ENCODE results near the gene ALDH1A1. TPM values are rescaled to one million over a fixed set of nuclear protein-coding genes. Genes with fewer than 3 reads are reported as not detected.

Gene ALDH1A1
- total and polyA plus RNA-seq, 4 donors: 107 to 243 (median 177) TPM

DNA sequence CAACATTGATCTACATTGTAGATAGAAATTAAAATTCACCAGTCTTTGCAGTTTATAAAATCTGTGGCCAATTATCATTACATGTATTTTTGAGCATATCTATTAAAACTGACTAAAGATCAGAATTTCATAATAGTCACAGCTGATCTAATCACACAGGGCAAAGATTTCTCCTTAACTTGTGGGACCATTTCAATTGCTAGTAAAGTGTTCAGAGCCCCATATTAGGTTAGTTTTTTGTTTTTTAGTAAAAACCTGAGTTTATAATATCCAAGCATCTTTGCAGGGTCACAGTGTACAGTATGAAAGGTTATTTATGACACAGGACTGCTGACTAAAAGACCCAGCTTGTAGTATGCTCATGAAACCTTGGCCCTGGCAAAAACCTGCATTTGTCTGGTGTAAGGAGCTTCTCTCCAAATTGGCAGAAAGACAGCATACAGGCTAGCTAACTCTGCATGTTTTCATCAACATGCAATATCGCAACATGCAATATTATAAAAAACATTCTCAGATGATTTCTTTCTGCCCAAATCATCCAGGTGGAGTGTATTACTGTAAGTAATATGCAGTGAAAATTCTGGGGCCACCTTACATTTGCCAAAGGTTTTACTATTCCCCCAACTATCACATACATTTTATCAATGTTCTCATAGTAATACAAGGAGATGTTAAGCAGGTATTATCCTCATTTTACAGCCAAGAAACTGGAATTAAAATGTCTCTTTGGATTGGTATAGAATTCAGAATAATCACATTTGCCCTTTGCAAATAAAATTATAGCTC, 37.7 kb upstream of the ALDH1A1 start:
- 90 to 97% methylated on average over 1 of the region's 1 CpG for WGBS, 2 donors
- intact Hi-C loops (cut with DNase I): no loop called here

DNA sequence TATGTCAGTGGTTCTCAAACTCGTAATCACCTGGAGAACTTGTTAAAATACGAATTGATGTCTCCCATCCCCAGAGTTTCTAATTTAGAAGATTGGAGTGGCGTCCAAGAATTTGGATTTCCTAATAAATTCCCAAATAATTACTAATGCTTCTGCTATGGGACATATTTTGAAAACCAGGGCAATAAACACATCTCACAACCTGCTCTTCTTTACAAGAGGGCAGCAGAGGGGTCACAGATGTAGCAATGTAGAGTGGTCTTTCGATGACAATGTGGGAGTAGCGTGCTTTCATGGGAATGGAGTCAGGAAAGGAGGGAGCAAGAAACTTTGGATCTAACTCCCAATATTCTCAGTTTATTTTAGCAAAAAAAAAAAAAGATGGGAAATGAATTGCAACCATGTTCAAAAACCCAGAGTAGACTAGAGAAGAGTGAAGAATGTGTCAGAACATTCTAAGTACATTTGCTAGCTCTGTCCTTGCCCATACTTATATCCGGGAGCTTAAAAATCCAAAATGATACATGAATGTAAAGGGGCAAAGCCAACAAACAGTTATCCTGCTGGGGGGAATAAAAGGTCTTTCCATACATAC, 33.8 kb upstream of the ALDH1A1 start:
- DNase-seq (no peak), ATAC-seq (ENCODE audit: low FRiP score) (no peak)
- Histone ChIP-seq H3K27me3 (ENCODE audit: control insufficient read depth in 1 of 2, insufficient read depth in 2 of 2, low read length in 1 of 2) (no peaks in the 10 kb centered on the region), H3K4me3 (ENCODE audit: low read length in 2 of 2) (no peak overlapping the region), H3K4me1 (ENCODE audit: control insufficient read depth in 1 of 2, insufficient read depth in 2 of 2, low read length in 2 of 2) (no peaks in the 10 kb centered on the region), H3K9me3 (ENCODE audit: control insufficient read depth, low read length) (no peaks in the 10 kb centered on the region), H3K27ac (ENCODE audit: low read depth in 1 of 2, low read length in 2 of 2) (no peak overlapping the region), H3K36me3 (ENCODE audit: control insufficient read depth in 1 of 2, insufficient read depth in 2 of 2, low read length in 1 of 2) (no peaks in the 10 kb centered on the region)
- 95% methylated on average over 6 of the region's 6 CpGs for whole genome bisulfite sequencing, 2 donors
- intact Hi-C loops (cut with DNase I): no loop called here

More for the DNA sequence above, 37.7 kb upstream of the ALDH1A1 start:
- DNase-seq (no peak), ATAC-seq (ENCODE audit: low FRiP score) (no peak)
- Histone ChIP-seq H3K27ac (ENCODE audit: low read depth in 1 of 2, low read length in 2 of 2) (no peak overlapping the region), H3K27me3 (ENCODE audit: control insufficient read depth in 1 of 2, insufficient read depth in 2 of 2, low read length in 1 of 2) (no peaks in the 10 kb centered on the region), H3K9me3 (ENCODE audit: control insufficient read depth, low read length) (no peaks in the 10 kb centered on the region), H3K4me1 (ENCODE audit: control insufficient read depth in 1 of 2, insufficient read depth in 2 of 2, low read length in 2 of 2) (no peaks in the 10 kb centered on the region), H3K4me3 (ENCODE audit: low read length in 2 of 2) (no peak overlapping the region), H3K36me3 (ENCODE audit: control insufficient read depth in 1 of 2, insufficient read depth in 2 of 2, low read length in 1 of 2) (no peaks in the 10 kb centered on the region)

DNA sequence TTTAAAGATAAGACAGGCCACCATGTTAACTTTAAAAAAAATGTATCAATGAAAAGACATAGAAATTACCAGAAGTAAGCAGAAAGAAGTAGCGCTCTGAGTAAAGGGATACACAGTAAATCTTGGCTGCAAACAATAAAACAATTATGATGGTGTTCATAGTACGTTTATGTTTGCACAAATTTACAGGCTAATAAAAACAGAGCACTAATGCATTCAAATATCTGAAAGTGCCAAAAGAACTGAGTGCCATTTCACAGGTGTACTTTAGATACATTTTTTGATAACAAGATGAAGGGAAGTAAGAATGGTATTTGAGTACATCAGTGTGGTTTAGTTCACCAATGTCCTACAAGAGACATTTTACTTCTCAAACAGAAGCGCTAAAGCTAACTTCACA, 32.9 kb upstream of the ALDH1A1 start:
- DNase-seq: no peak
- no peak for ATAC-seq (ENCODE audit: low FRiP score)
- Histone ChIP-seq H3K36me3 (ENCODE audit: control insufficient read depth in 1 of 2, insufficient read depth in 2 of 2, low read length in 1 of 2) (no peaks in the 10 kb centered on the region), H3K4me3 (ENCODE audit: low read length in 2 of 2) (no peak overlapping the region), H3K4me1 (ENCODE audit: control insufficient read depth in 1 of 2, insufficient read depth in 2 of 2, low read length in 2 of 2) (no peaks in the 10 kb centered on the region), H3K27me3 (ENCODE audit: control insufficient read depth in 1 of 2, insufficient read depth in 2 of 2, low read length in 1 of 2) (no peaks in the 10 kb centered on the region), H3K9me3 (ENCODE audit: control insufficient read depth, low read length) (no peaks in the 10 kb centered on the region), H3K27ac (ENCODE audit: low read depth in 1 of 2, low read length in 2 of 2) (no peak overlapping the region)
- intact Hi-C loops (cut with DNase I): no loop called here
- WGBS, 2 donors: 89 to 94% methylated on average over 3 of the region's 3 CpGs

DNA sequence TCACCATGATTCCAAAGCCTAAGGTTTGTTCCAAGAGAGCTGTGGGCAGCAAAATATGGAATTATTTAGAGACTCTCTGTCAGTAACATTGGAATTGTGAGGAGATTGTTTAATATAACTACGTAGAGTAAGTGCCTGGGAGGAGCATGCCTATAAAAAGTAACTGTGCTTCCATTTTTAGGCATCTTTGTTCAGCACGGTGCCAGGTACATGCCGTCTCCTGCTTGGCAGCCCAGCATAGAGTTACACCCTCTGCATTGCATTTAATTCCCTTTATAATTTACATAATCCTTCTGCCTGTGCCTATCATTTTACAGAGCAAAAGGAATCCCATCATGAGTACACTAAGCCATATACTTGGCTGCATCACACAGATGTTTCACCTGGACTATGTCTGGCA, 32.1 kb upstream of the ALDH1A1 start:
- Histone ChIP-seq H3K4me1 (ENCODE audit: control insufficient read depth in 1 of 2, insufficient read depth in 2 of 2, low read length in 2 of 2) (no peaks in the 10 kb centered on the region), H3K27me3 (ENCODE audit: control insufficient read depth in 1 of 2, insufficient read depth in 2 of 2, low read length in 1 of 2) (no peaks in the 10 kb centered on the region), H3K9me3 (ENCODE audit: control insufficient read depth, low read length) (no peaks in the 10 kb centered on the region), H3K4me3 (ENCODE audit: low read length in 2 of 2) (no peak overlapping the region), H3K27ac (ENCODE audit: low read depth in 1 of 2, low read length in 2 of 2) (peak overlapping the region in 1 of 2 donors; percentile 35), H3K36me3 (ENCODE audit: control insufficient read depth in 1 of 2, insufficient read depth in 2 of 2, low read length in 1 of 2) (no peaks in the 10 kb centered on the region)
- no peak for DNase-seq
- ATAC-seq (ENCODE audit: low FRiP score): no peak
- intact Hi-C loops (cut with DNase I): no loop called here
- WGBS, 2 donors: 4 to 14% methylated on average over 3 of the region's 3 CpGs

DNA sequence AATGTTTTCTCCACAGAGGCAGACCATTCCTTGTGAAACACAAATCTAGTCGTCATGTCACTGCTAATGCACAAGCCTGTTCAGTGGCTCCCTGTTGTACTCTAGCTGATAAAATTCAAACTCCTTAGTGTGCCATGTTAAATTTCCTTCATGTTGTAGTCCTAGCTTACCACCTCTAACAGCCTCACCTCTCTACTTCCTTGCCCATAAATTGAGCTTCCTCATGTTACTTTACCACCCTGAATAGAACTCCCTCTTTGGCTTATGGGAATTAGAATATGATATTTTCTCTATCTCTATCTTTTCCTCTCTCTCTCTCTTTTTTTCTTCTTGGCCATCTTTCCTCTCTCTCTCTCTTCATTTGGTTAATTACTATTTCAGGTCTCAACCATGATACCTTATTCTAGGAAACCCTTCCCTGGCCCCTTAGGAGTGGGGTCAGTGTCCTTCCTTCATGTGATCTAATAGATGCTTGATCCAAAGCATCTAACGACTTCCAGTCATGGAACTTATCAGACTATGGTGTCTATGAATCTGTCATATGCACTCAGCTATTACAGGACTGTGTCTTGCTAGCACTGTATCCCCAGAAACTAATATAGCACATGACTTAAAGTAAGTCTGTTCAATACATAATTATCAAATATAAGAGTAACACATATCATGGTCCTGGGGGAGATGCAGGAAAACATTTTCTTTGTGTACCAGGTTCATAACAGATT, 31.5 kb upstream of the ALDH1A1 start:
- Histone ChIP-seq H3K27ac (ENCODE audit: low read depth in 1 of 2, low read length in 2 of 2) (no peak overlapping the region), H3K4me3 (ENCODE audit: low read length in 2 of 2) (no peak overlapping the region)

DNA sequence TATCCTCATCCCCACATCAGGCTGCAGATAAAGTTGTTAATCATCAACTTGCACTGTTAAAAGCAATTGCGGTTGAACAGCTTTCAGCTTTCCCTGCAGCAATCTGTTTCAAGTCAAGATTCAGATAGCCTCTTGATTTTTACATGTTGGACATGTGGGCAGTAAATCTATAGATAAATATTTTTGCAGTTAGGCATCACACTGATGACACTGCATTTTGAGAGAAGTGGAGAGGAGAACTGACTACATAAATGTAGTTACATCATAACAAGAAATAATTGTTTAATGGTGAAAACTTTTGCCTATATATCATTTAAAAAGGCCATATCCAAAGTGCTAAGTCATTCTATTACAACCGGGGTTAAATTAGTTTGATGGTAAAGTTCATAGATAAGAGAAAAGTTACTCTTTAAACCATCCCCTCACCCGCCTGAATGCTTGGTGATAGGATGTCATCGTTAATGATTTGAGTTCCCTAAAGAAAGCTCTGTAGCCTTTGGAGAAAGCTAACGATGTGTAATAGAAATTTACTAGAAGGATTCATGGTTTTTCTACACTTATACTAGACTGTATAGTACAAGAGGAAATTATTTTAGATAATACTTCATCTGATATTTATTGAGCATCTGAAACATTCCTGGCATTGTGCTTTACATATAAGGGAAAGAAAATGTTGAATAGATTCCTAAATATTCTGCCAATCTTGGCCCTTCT, 30.8 kb upstream of the ALDH1A1 start:
- no peak overlapping the region for H3K27ac ChIP-seq (ENCODE audit: low read depth in 1 of 2, low read length in 2 of 2)
- ATAC-seq (ENCODE audit: low FRiP score): no peak
- intact Hi-C loops (cut with DNase I): no loop called here
- peaks cover 0 to 3% of the 10 kb centered on the region in 2 donors for H3K4me1 ChIP-seq (ENCODE audit: control insufficient read depth in 1 of 2, insufficient read depth in 2 of 2, low read length in 2 of 2)
- 48 to 55% methylated on average over 5 of the region's 5 CpGs for WGBS, 2 donors
- H3K4me3 ChIP-seq (ENCODE audit: low read length in 2 of 2): no peak overlapping the region
- H3K27me3 ChIP-seq (ENCODE audit: control insufficient read depth in 1 of 2, insufficient read depth in 2 of 2, low read length in 1 of 2): no peaks in the 10 kb centered on the region
- H3K36me3 ChIP-seq (ENCODE audit: control insufficient read depth in 1 of 2, insufficient read depth in 2 of 2, low read length in 1 of 2): no peaks in the 10 kb centered on the region
- no peaks in the 10 kb centered on the region for H3K9me3 ChIP-seq (ENCODE audit: control insufficient read depth, low read length)
- no peak for DNase-seq

More for the DNA sequence above, 31.5 kb upstream of the ALDH1A1 start:
- no peaks in the 10 kb centered on the region for H3K27me3 ChIP-seq (ENCODE audit: control insufficient read depth in 1 of 2, insufficient read depth in 2 of 2, low read length in 1 of 2)
- intact Hi-C loops (cut with DNase I): no loop called here
- ATAC-seq (ENCODE audit: low FRiP score) (no peak), DNase-seq (no peak)
- no peaks in the 10 kb centered on the region for H3K4me1 ChIP-seq (ENCODE audit: control insufficient read depth in 1 of 2, insufficient read depth in 2 of 2, low read length in 2 of 2)
- 61 to 62% methylated on average over 2 of the region's 2 CpGs for WGBS, 2 donors
- H3K9me3 ChIP-seq (ENCODE audit: control insufficient read depth, low read length): no peaks in the 10 kb centered on the region
- no peaks in the 10 kb centered on the region for H3K36me3 ChIP-seq (ENCODE audit: control insufficient read depth in 1 of 2, insufficient read depth in 2 of 2, low read length in 1 of 2)

DNA sequence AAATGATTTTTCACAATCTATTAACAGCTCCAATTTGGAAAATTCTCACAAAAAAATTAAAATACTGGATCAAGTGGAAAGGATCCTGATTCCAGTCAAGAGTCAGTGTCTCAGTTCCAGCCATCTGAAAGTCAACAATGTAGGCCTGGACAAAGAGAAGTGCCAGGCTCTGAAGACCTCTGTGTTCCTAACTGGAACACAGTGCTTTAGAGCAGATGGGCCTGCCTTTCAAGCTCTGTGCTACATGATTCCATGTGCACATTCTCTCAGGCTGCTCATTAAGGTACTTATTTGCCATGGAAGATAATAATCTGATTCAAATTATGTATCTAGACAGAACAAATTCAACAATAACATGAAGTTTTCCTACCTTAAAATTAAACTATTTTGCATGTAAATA, 30.2 kb upstream of the ALDH1A1 start:
- no peak for ATAC-seq (ENCODE audit: low FRiP score)
- Histone ChIP-seq H3K27me3 (ENCODE audit: control insufficient read depth in 1 of 2, insufficient read depth in 2 of 2, low read length in 1 of 2) (no peaks in the 10 kb centered on the region), H3K9me3 (ENCODE audit: control insufficient read depth, low read length) (no peaks in the 10 kb centered on the region), H3K4me1 (ENCODE audit: control insufficient read depth in 1 of 2, insufficient read depth in 2 of 2, low read length in 2 of 2) (peaks cover 0 to 6% of the 10 kb centered on the region in 2 donors), H3K4me3 (ENCODE audit: low read length in 2 of 2) (no peak overlapping the region), H3K36me3 (ENCODE audit: control insufficient read depth in 1 of 2, insufficient read depth in 2 of 2, low read length in 1 of 2) (no peaks in the 10 kb centered on the region), H3K27ac (ENCODE audit: low read depth in 1 of 2, low read length in 2 of 2) (no peak overlapping the region)
- intact Hi-C loops (cut with DNase I): no loop called here
- DNase-seq: no peak

DNA sequence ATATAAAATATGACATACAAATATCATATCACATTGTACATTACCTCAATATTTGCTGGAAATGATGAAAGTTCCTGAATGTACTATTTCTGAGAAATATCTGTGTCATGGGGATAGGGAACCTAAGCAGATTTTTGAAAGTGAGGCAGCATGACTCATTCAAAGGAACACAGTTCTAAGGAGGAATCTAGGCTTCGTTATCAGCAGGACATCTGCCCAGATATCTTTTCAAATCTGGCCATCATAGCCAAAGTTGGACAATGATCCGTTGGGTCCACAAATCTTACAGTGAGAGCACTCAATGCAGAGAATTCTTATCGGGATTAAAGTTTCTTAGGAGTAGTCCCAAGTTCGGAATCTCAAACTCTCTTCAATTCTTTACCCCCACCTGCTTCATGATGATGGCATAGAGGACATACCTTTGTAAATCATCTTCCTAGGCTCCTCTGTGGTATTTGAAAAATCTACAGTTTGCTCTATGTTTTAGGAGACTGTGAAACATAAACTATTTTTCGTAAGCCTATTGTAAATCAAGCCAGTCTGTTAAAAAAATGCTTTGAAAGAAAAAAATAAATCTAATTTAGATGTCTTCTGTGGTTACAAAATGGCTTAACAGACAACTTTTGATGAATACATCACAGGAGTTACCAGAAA, 29.4 kb upstream of the ALDH1A1 start:
- DNase-seq (no peak), ATAC-seq (ENCODE audit: low FRiP score) (no peak)
- Histone ChIP-seq H3K27me3 (ENCODE audit: control insufficient read depth in 1 of 2, insufficient read depth in 2 of 2, low read length in 1 of 2) (no peaks in the 10 kb centered on the region), H3K4me3 (ENCODE audit: low read length in 2 of 2) (no peak overlapping the region), H3K36me3 (ENCODE audit: control insufficient read depth in 1 of 2, insufficient read depth in 2 of 2, low read length in 1 of 2) (no peaks in the 10 kb centered on the region), H3K4me1 (ENCODE audit: control insufficient read depth in 1 of 2, insufficient read depth in 2 of 2, low read length in 2 of 2) (peaks cover 0 to 9% of the 10 kb centered on the region in 2 donors), H3K9me3 (ENCODE audit: control insufficient read depth, low read length) (no peaks in the 10 kb centered on the region), H3K27ac (ENCODE audit: low read depth in 1 of 2, low read length in 2 of 2) (no peak overlapping the region)
- intact Hi-C loops (cut with DNase I): no loop called here
- 95 to 97% methylated on average over 5 of the region's 5 CpGs for WGBS, 2 donors
